A549 treated with AZD9567 at 1 μM for 4 hours (cell line): ENCODE data around the gene SLC37A1. TPM values are rescaled to one million over a fixed set of nuclear protein-coding genes. Genes with fewer than 3 reads are reported as not detected.

ENCODE experiments used
- total RNA-seq: library from RNA; stranded (reverse); fragments of 200-300 nt; extraction: Qiagen RNA extraction; gene quantifications from 5 replicates; pipeline ENCODE4 v1.2.3, GENCODE V29; 2022; ENCODE audit not compliant: insufficient read depth

SLC37A1 gene
- total RNA-seq, result 1.3 to 3.3 TPM (median 2.9 TPM) in 5 replicates

GRCh38 chr21:42513151-42513984 lies at the start of gene SLC37A1:
SLC37A1 (plus strand) TSS chr21:42513852; CDS start chr21:42518455, 4,603 bp downstream.

DNA sequence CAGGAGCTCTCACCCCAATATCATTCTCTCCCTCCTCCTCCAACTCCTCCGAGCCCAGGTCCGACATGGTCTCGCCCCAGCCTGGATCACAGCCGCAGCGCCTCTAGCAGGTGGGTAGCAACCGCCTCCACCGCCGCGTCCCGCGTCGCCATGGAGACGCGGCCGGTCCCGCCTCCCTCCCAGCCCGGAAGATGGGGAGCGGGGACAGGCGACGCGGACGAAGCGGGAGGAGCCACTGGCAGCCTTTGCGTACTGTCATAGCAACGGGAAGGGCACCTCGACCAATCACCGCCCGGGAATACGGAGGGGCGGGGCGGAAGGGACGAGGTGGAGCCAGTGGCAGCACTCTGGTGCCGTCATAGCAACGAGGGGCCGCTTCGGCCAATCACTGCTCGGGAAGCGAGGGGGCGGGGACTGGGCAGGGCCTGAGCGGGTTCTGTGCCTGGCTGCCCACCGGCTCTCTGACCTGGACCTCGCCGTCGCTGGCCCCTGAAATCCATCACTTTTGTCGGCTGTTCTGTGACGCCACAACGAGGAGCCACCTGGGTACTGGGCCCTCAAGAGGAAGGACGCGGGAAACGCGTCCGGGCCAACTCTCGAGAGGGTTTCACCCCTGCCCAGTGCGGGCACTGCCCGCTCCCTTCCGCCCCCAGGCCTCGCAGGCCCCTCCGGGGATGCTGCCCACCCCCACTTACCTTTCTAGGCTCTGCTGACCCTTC lies 17.4 kb upstream of the SLC37A1 start, which contains the start of gene RSPH1:
RSPH1 (minus strand) TSS at position 105 of the 719 bp plus-strand sequence; CDS start at position 67, 38 bp downstream.

Other genes with a start within 250 kb of the SLC37A1 start
- gene TFF3, start 198.4 kb upstream of the SLC37A1 start, total RNA-seq, result not detected in 5 replicates
- not detected in 5 replicates for gene TFF2, start 162.9 kb upstream of the SLC37A1 start, total RNA-seq
- gene TFF1, start 147.3 kb upstream of the SLC37A1 start, total RNA-seq, result 21.0 to 26.7 TPM (median 25.5 TPM) in 5 replicates
- gene TMPRSS3, start 117.8 kb upstream of the SLC37A1 start, total RNA-seq, result 0.11 to 0.41 TPM (median 0.18 TPM) in 4 of 5 replicates, not detected in the other
- 0.14 to 0.19 TPM (median 0.16 TPM) in 4 of 5 replicates, not detected in the other for gene UBASH3A, start 110.0 kb upstream of the SLC37A1 start, total RNA-seq
- 0.39 to 0.88 TPM (median 0.60 TPM) in 4 of 5 replicates, not detected in the other for gene RSPH1, start 17.6 kb upstream of the SLC37A1 start, total RNA-seq
- gene PDE9A, start 139.8 kb downstream of the SLC37A1 start, total RNA-seq, result 0.91 to 1.2 TPM (median 1.1 TPM) in 4 of 5 replicates, not detected in the other